ENCODE data around the gene SLC7A11. TPM values are rescaled to one million over a fixed set of nuclear protein-coding genes. Genes with fewer than 3 reads are reported as not detected.
A peak's percentile ranks its signal among the peaks of the same experiment; 100 is the strongest.

SLC7A11 gene
- total RNA-seq, 1 donor from 2014 or later: 13.7 TPM

DNA sequence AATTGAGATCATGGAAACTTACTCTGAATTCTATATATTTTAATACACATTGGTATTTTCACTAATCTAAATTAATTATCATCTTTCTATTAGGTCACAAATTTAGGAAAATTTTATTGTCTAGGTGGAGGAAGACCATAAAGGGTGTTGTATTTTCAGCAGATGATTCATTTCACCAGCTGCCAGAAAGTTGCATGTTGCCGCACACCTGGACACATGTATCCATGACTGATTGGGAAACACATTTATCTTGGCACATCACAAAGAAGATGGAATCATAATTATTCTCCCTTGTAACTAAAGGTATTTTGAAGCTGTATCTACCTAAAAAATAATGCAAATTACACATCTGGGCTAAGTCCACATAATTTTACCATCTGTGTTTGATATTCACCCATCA, 33.1 kb downstream of the SLC7A11 start:
- Mint-ChIP-seq H3K27me3 (no peaks in the 10 kb centered on the region), H3K27ac (no peak overlapping the region), H3K9me3 (no peaks in the 10 kb centered on the region), H3K4me1 (ENCODE audit: unreplicated experiment) (peaks cover 7% of the 10 kb centered on the region), H3K36me3 (peaks cover 4% of the 10 kb centered on the region), H3K4me3 (no peak overlapping the region)
- TF ChIP-seq, protein P1, sequence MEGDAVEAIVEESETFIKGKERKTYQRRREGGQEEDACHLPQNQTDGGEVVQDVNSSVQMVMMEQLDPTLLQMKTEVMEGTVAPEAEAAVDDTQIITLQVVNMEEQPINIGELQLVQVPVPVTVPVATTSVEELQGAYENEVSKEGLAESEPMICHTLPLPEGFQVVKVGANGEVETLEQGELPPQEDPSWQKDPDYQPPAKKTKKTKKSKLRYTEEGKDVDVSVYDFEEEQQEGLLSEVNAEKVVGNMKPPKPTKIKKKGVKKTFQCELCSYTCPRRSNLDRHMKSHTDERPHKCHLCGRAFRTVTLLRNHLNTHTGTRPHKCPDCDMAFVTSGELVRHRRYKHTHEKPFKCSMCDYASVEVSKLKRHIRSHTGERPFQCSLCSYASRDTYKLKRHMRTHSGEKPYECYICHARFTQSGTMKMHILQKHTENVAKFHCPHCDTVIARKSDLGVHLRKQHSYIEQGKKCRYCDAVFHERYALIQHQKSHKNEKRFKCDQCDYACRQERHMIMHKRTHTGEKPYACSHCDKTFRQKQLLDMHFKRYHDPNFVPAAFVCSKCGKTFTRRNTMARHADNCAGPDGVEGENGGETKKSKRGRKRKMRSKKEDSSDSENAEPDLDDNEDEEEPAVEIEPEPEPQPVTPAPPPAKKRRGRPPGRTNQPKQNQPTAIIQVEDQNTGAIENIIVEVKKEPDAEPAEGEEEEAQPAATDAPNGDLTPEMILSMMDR (conservative IDR thresholded peaks at IDR 0.05): no peak
- no peak for DNase-seq (ENCODE audit: extremely low spot score, unreplicated experiment)

DNA sequence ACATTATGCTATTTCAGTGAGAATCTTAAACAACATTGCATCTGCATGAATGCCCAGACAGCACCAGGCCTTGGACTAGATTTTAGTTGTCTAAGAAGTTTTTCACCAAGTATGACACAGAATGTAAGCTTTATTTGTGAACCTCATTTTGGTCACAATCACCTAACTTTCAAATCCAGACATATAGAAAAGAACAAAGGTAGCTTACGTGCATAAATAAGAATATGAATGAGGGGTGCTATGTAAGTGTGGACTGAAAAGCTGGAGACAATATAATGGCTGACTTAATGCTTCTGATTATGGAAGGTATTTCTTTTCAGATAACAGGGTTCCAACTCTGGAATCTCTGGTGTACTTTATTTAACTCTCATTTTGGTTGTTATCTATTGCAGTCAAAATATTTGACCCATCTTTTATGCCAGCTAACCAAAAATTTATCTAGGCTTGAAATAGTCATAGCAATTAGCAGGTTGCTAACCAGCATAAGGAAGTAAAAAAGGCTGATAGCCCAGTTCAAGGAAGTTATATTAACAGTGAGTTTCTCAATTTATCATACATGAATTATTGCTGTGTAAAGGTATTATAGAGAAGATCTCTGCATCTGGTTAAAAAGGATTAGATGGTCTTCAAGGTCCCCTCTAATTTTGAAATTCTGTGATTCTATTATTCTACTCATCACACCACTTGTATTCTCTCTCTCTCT, 36.5 kb downstream of the SLC7A11 start:
- Mint-ChIP-seq H3K27ac (no peak overlapping the region), H3K36me3 (no peaks in the 10 kb centered on the region), H3K4me1 (ENCODE audit: unreplicated experiment) (peaks cover 7% of the 10 kb centered on the region), H3K4me3 (no peak overlapping the region), H3K27me3 (no peaks in the 10 kb centered on the region), H3K9me3 (no peaks in the 10 kb centered on the region)
- DNase-seq (ENCODE audit: extremely low spot score, unreplicated experiment): no peak
- TF ChIP-seq, protein P1 (conservative IDR thresholded peaks at IDR 0.05): no peak

DNA sequence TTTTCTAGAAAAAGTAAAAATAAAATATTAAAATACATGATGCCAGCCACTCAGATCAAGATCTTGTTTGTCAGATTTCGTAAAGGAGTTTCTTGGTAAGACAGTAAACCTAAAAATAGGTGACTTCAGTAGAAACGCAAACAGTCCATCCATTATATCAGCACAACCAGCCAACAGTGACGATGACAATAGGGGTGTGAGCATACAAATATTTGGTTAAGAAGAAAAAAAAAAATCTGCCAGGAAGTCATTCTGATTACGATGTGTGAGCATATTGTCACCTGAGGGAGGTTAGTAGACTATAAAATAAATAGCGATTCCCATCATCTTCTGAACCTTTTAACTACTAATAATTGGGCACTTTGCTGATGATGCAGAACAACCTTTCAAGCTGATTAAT, 37.6 kb downstream of the SLC7A11 start:
- DNase-seq (ENCODE audit: extremely low spot score, unreplicated experiment): no peak
- H3K4me3 Mint-ChIP-seq: no peak overlapping the region
- H3K9me3 Mint-ChIP-seq: no peaks in the 10 kb centered on the region
- TF ChIP-seq, protein P1 (conservative IDR thresholded peaks at IDR 0.05): no peak
- no peak overlapping the region for H3K27ac Mint-ChIP-seq
- H3K27me3 Mint-ChIP-seq: no peaks in the 10 kb centered on the region
- peaks cover 11% of the 10 kb centered on the region for H3K4me1 Mint-ChIP-seq (ENCODE audit: unreplicated experiment)
- no peaks in the 10 kb centered on the region for H3K36me3 Mint-ChIP-seq

DNA sequence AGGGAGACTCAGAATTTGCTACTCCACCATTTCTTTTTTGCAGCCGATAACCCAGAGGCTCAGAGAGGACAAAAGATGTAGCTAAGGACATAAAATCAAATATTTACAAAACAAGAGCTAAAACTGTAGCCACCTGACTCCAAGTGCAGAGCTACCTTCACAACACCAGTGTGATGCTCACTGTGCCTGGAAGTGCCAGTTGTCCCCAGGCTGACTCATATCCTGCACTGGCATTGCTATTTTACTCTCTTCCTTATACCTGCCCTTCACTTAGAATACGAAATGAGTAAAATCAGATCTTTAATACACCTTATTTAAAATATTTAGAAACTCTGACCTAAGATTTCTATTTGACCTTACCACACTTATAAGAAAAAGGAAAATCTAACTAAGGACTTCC, 39.5 kb downstream of the SLC7A11 start:
- DNase-seq (ENCODE audit: extremely low spot score, unreplicated experiment): no peak
- Mint-ChIP-seq H3K4me1 (ENCODE audit: unreplicated experiment) (peaks cover 11% of the 10 kb centered on the region), H3K27ac (no peak overlapping the region), H3K4me3 (no peak overlapping the region), H3K9me3 (no peaks in the 10 kb centered on the region), H3K27me3 (no peaks in the 10 kb centered on the region), H3K36me3 (peaks cover 4% of the 10 kb centered on the region)
- TF ChIP-seq, protein P1 (conservative IDR thresholded peaks at IDR 0.05): no peak

DNA sequence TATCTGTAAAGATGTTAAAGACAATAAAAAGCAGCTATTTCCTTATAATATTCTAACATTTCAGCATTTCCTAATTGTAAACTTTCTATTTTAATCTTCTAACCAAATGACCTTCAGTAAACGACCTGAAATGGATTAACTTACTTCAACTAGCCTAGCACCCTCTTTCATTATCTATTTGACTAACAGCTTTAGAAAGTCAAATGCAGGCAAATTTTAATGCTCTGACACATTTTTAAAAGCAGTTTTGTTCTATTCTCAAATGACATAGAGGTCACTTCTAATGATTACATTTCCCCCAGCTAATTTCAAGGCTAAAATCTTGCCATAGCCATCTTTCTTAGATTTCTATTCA, 41.9 kb downstream of the SLC7A11 start:
- Mint-ChIP-seq H3K27ac (peak overlapping the region; percentile 97), H3K9me3 (no peaks in the 10 kb centered on the region), H3K36me3 (peaks cover 8% of the 10 kb centered on the region), H3K27me3 (no peaks in the 10 kb centered on the region), H3K4me1 (ENCODE audit: unreplicated experiment) (peaks cover 9% of the 10 kb centered on the region), H3K4me3 (no peak overlapping the region)
- TF ChIP-seq, protein P1 (conservative IDR thresholded peaks at IDR 0.05): no peak
- DNase-seq (ENCODE audit: extremely low spot score, unreplicated experiment): no peak
